HG02610 (cell line): ENCODE measurements around the gene ACTR6.
"Not testable (repeated sequence)": the region's sequence is repeated elsewhere in the genome, so short reads cannot be mapped to it uniquely, and the experiment has no call there.

Experiments
- ATAC-seq: cut with Tn5 transposase; IDR thresholded peaks from one replicate; pipeline ENCODE4 v1.9.1; 2021; ENCODE audit warnings: mild to moderate bottlenecking, moderate library complexity; ENCODE audit not compliant: unreplicated experiment

The ACTR6 gene

GRCh38 chr12:100184549-100185145 is 16.0 kb upstream of the ACTR6 start:
- ATAC-seq = no peak

- ATAC-seq = peak; percentile 80
Observed at GRCh38 chr12:100185361-100185894, 15.2 kb upstream of the ACTR6 start.

GRCh38 chr12:100186071-100186470 is 14.5 kb upstream of the ACTR6 start:
- ATAC-seq = no peak

- ATAC-seq = no peak
Observed at GRCh38 chr12:100187068-100187467, 13.5 kb upstream of the ACTR6 start.

GRCh38 chr12:100187857-100188519 is 12.6 kb upstream of the ACTR6 start:
- ATAC-seq = no peak

- not testable (repeated sequence) for ATAC-seq
Observed at GRCh38 chr12:100188888-100189635, 11.6 kb upstream of the ACTR6 start.

GRCh38 chr12:100189636-100190394 is 10.8 kb upstream of the ACTR6 start:
- ATAC-seq = no peak

- ATAC-seq = no peak
Observed at GRCh38 chr12:100193085-100193484, 7.5 kb upstream of the ACTR6 start.

- ATAC-seq = no peak
Observed at GRCh38 chr12:100197486-100197885, 3.1 kb upstream of the ACTR6 start.

- ATAC-seq = no peak
Observed at GRCh38 chr12:100199023-100199346, 1.6 kb upstream of the ACTR6 start.

GRCh38 chr12:100199347-100200149 is 1.1 kb upstream of the ACTR6 start:
- ATAC-seq = peak; percentile 69

GRCh38 chr12:100201604-100202423 is 1.2 kb downstream of the ACTR6 start:
- ATAC-seq = no peak

GRCh38 chr12:100207311-100207710 is 6.7 kb downstream of the ACTR6 start:
- no peak for ATAC-seq

GRCh38 chr12:100208834-100209233 is 8.2 kb downstream of the ACTR6 start:
- ATAC-seq = no peak

- ATAC-seq = no peak
Observed at GRCh38 chr12:100211698-100212097, 11.1 kb downstream of the ACTR6 start.

- ATAC-seq = no peak
Observed at GRCh38 chr12:100213016-100213891, 12.6 kb downstream of the ACTR6 start.

GRCh38 chr12:100214518-100214917 is 13.9 kb downstream of the ACTR6 start:
- no peak for ATAC-seq

- no peak for ATAC-seq
Observed at GRCh38 chr12:100215209-100215608, 14.6 kb downstream of the ACTR6 start.

- no peak for ATAC-seq
Observed at GRCh38 chr12:100216337-100216736, 15.7 kb downstream of the ACTR6 start.
